ENCODE measurements around the gene DYSF.

GRCh38 chr2:71462641-71463341, 9.4 kb downstream of the DYSF start:
- TF ChIP-seq CTCF (IDR thresholded peaks at IDR 0.05) (no peak), POLR2A (IDR thresholded peaks at IDR 0.05) (no peak)
